ENCODE data around the gene FAH. TPM values are rescaled to one million over a fixed set of nuclear protein-coding genes. Genes with fewer than 3 reads are reported as not detected.

FAH gene
- total and polyA plus RNA-seq, 7 donors: 9.1 to 60.2 (median 20.7) TPM

DNA sequence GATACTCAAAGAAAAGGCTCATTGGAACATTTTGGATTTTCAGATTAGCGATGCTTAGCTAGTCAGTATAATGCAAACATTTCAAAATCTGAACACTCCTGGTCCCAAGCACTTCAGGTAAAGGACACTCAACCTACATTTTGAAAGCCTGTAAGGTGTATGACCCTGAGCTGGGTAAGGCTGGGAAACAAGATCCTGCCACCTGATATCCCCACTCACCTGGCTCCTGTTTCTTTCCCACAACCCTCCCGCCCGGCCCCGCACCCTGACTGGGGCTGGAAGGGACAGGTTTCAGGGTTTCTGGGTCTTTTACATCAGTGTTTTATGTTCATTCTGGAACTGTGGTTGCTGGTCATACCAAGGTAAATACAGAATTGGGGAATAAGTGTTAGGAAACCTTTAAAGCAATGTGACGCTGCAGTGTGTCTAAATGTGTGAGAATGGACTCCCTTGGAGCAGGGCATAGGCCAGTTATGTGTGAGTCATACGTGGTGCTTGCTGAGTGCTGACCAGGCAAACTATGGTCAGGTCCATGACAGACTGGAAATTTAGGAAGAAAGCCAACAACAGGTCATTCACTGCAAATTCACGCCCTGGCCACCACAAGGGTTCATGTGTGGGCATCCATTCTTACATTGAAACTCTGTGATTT, 76.3 kb downstream of the FAH start:
- ATAC-seq (peak in 1 of 4 donors; percentile 68), DNase-seq (no peak)
- intact Hi-C loops (cut with DNase I): no loop called here
- Histone ChIP-seq H3K9me3 (no peaks in the 10 kb centered on the region), H3K27ac (no peak overlapping the region), H3K4me3 (no peak overlapping the region), H3K4me1 (no peaks in the 10 kb centered on the region), H3K27me3 (ENCODE audit: insufficient read depth in 3 of 3, low read length in 2 of 3) (peaks cover 0 to 7% (median 0%) of the 10 kb centered on the region in 3 donors), H3K36me3 (ENCODE audit: insufficient read depth in 1 of 2, low read depth in 1 of 2) (no peaks in the 10 kb centered on the region)
- TF ChIP-seq CTCF (IDR thresholded peaks at IDR 0.05): no peak
- WGBS, 3 donors: 78 to 83% (median 81%) methylated on average over 7 of the region's 7 CpGs

DNA sequence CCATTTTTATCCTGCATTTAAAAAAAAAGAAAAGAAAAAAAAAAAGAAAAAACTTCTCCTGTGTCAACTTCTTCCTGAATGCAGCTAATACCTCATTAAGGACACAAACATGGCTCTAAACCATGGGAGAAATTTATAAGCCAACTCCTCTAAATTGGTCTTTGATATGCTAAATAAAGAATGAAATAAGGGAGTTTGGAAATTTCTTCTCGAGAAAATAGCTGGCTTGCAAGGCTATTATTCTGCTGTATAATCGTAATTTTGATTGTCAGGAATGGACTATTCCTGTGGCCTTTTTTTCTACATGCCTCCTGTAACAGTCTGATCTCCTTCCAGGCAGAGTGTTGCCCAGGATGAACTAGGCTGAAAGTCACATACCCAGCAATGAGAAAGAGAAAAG, 78.6 kb downstream of the FAH start:
- H3K4me3 ChIP-seq: no peak overlapping the region
- peaks cover 0 to 7% (median 0%) of the 10 kb centered on the region in 3 donors for H3K27me3 ChIP-seq (ENCODE audit: insufficient read depth in 3 of 3, low read length in 2 of 3)
- no peaks in the 10 kb centered on the region for H3K9me3 ChIP-seq

DNA sequence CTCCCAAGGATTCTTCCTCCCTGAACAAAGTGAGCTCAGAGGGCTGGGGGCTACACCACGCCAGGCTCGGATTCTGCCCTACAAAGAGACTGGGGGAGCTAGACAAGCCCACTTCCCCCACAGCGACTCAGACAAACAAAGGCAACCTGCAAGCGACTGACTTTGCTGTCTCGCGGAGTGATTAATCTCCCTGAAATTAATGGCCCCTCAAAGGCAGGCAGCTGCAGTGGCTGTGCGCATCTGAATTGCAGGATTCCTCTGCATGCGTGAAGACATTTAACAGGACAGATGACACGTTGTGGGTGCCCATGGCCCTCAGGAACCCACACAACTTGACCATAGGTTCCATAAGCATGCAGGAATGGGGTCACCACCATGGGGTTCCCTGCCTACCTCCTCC, 80.8 kb downstream of the FAH start:
- Histone ChIP-seq H3K4me1 (no peaks in the 10 kb centered on the region), H3K9me3 (no peaks in the 10 kb centered on the region), H3K27me3 (ENCODE audit: insufficient read depth in 3 of 3, low read length in 2 of 3) (peaks cover 0 to 7% (median 0%) of the 10 kb centered on the region in 3 donors), H3K36me3 (ENCODE audit: insufficient read depth in 1 of 2, low read depth in 1 of 2) (no peaks in the 10 kb centered on the region), H3K27ac (no peak overlapping the region), H3K4me3 (no peak overlapping the region)
- ATAC-seq (no peak), DNase-seq (no peak)
- TF ChIP-seq CTCF (IDR thresholded peaks at IDR 0.05): no peak
- intact Hi-C loops (cut with DNase I): no loop called here
- 26 to 40% (median 39%) methylated on average over 9 of the region's 9 CpGs for WGBS, 3 donors

More for the DNA sequence above, 78.6 kb downstream of the FAH start:
- intact Hi-C loops (cut with DNase I): no loop called here
- no peaks in the 10 kb centered on the region for H3K36me3 ChIP-seq (ENCODE audit: insufficient read depth in 1 of 2, low read depth in 1 of 2)
- DNase-seq: no peak
- TF ChIP-seq CTCF (IDR thresholded peaks at IDR 0.05): no peak
- no peak overlapping the region for H3K27ac ChIP-seq
- H3K4me1 ChIP-seq: no peaks in the 10 kb centered on the region
- WGBS, 3 donors: 24 to 36% (median 32%) methylated on average over 2 of the region's 2 CpGs
- no peak for ATAC-seq

GRCh38 chr15:80234883-80235282, 82.1 kb downstream of the FAH start:
- TF ChIP-seq CTCF (IDR thresholded peaks at IDR 0.05): peak; percentile 33
- Histone ChIP-seq H3K9me3 (no peaks in the 10 kb centered on the region), H3K27me3 (ENCODE audit: insufficient read depth in 3 of 3, low read length in 2 of 3) (peaks cover 0 to 4% (median 0%) of the 10 kb centered on the region in 3 donors), H3K4me1 (no peaks in the 10 kb centered on the region), H3K4me3 (no peak overlapping the region), H3K27ac (no peak overlapping the region), H3K36me3 (ENCODE audit: insufficient read depth in 1 of 2, low read depth in 1 of 2) (no peaks in the 10 kb centered on the region)
- no peak for ATAC-seq
- WGBS, 3 donors: 68 to 76% (median 70%) methylated on average over 4 of the region's 4 CpGs
- intact Hi-C loops (cut with DNase I): no loop called here
- peak in 1 of 2 donors; percentile 27 for DNase-seq

Other genes starting within 250 kb of the FAH start
- 1 to 10 TPM in 3 of 4 donors, not detected in 1; 1.0 to 1.2 (median 1.1) TPM for gene BCL2A1, start 181.8 kb upstream of the FAH start, total RNA-seq
- 1 to 10 TPM in 1 of 3 donors, under 1 TPM in 2; 0.18 to 1.2 (median 0.25) TPM for gene BCL2A1, start 181.8 kb upstream of the FAH start, polyA plus RNA-seq
- gene ZFAND6, start 93.3 kb upstream of the FAH start, total RNA-seq: 100 to 1,000 TPM in 1 of 4 donors, 10 to 100 TPM in 3; 66.3 to 102 (median 86.8) TPM
- gene ZFAND6, start 93.3 kb upstream of the FAH start, polyA plus RNA-seq: 100 to 1,000 TPM in 1 of 3 donors, 10 to 100 TPM in 2; 67.6 to 125 (median 78.8) TPM
- gene CTXND1, start 99.2 kb downstream of the FAH start, total RNA-seq: under 1 TPM in 2 of 4 donors, not detected in 2; 0.04 to 0.07 TPM
- under 1 TPM in 2 of 3 donors, not detected in 1; 0.01 to 0.04 TPM for gene CTXND1, start 99.2 kb downstream of the FAH start, polyA plus RNA-seq